B cell (primary cell): ENCODE measurements around the gene RAB6B.

Source experiments
- EZH2 ChIP-seq: IDR thresholded peaks from 2 replicates; pipeline ENCODE4 v1.6.1; 2012; ENCODE audit warnings: borderline replicate concordance, low read depth, mild to moderate bottlenecking, moderate library complexity, low read length; ENCODE audit not compliant: insufficient read depth, poor library complexity, severe bottlenecking
- TF ChIP-seq, protein P1 (sequence below): fragments of 200-600 bp; IDR thresholded peaks from one replicate; pipeline ENCODE4 v1.8.0; 2022; ENCODE audit warnings: antibody characterized with exemption, mild to moderate bottlenecking

DNA sequence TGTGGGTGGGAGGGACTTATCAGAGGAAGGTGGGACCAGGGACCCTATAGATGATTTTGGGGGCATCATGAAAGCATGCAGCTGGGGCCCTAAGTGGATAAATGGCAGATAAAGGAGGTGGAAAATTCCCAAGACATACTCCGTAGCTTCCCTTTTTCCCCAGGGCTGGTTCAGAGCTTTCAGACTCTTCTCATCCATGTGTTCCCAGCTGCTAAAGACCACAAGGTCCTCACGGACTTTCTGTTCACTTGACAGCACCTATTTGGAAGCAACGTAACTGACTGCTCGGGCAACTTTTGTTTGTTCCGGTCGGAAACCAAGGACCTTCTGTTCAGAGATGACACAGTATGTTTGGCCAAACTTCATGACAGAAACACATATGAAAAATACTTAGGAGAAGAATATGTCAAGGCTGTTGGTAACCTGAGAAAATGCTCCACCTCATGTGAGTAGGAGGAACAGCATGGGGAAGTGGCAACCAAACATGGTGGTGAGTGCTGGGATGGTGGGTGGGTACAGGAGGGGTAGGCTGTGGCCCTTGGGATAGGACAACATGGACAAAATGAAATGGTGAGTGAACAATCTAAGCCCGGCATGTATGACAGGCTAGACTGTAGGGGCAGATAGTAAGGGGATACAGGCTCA is 118.8 kb downstream of the RAB6B start:
- TF ChIP-seq, protein P1, sequence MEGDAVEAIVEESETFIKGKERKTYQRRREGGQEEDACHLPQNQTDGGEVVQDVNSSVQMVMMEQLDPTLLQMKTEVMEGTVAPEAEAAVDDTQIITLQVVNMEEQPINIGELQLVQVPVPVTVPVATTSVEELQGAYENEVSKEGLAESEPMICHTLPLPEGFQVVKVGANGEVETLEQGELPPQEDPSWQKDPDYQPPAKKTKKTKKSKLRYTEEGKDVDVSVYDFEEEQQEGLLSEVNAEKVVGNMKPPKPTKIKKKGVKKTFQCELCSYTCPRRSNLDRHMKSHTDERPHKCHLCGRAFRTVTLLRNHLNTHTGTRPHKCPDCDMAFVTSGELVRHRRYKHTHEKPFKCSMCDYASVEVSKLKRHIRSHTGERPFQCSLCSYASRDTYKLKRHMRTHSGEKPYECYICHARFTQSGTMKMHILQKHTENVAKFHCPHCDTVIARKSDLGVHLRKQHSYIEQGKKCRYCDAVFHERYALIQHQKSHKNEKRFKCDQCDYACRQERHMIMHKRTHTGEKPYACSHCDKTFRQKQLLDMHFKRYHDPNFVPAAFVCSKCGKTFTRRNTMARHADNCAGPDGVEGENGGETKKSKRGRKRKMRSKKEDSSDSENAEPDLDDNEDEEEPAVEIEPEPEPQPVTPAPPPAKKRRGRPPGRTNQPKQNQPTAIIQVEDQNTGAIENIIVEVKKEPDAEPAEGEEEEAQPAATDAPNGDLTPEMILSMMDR, result no peak
- no peak for TF ChIP-seq EZH2
